A204.1 (cell line): ENCODE results near the gene NOC4L.

Experiments
- FAIRE-seq: peaks from 2 replicates; lab custom pipeline; 2012; peaks lifted over from hg19 to GRCh38; lab: Jason Lieb, UNC

Gene NOC4L

GRCh38 chr12:132199101-132199500 lies 54.8 kb downstream of the NOC4L start:
- no peak for FAIRE-seq

GRCh38 chr12:132199526-132200319 lies 55.5 kb downstream of the NOC4L start:
- no peak for FAIRE-seq

- no peak for FAIRE-seq
Measured at GRCh38 chr12:132200800-132201199, 56.5 kb downstream of the NOC4L start.

- no peak for FAIRE-seq
Measured at GRCh38 chr12:132201391-132202120, 57.3 kb downstream of the NOC4L start.
